IMR-90 (cell line): Measurements from ENCODE around the gene EYS. TPM values are rescaled to one million over a fixed set of nuclear protein-coding genes. Genes with fewer than 3 reads are reported as not detected.

ENCODE experiments used
- ATAC-seq: fragments of 200-7000 bp; cut with Tn5 transposase; 2 replicates; pipeline ENCODE4 v1.9.1; 2020; ENCODE audit warnings: low read depth, mild to moderate bottlenecking, moderate library complexity
- BruUV-seq: library from RNA; stranded (reverse); fragments of 400-500 nt; replicated peaks from 2 replicates; lab custom pipeline; 2021; lab: Mats Ljungman, UMichigan
- CTCF ChIA-PET: fragments of 300-600 bp; formaldehyde crosslinking; extraction: SDS; loops from one replicate; lab custom pipeline; 2021; ENCODE audit warnings: antibody characterized with exemption; lab: Yijun Ruan, JAX
- POLR2A ChIA-PET: fragments of 300-600 bp; sonication (Branson Sonifier 250); formaldehyde crosslinking; loops from one replicate; lab custom pipeline; 2022; ENCODE audit warnings: antibody characterized with exemption; ENCODE audit not compliant: unreplicated experiment; lab: Charles Lee
- DNase-seq: peaks from one replicate; pipeline ENCODE4 v3.0.0; 2013
- H2AFZ ChIP-seq: replicated peaks from 2 replicates; pipeline ENCODE3; 2013; ENCODE audit warnings: low read length, mild to moderate bottlenecking; ENCODE audit not compliant: poor library complexity
- H2AK5ac ChIP-seq: 2 replicates; pipeline ENCODE4 v1.6.1; 2013; ENCODE audit warnings: low read depth, low read length, inconsistent platforms
- H2AK9ac ChIP-seq: replicated peaks from 2 replicates; pipeline ENCODE3; 2013; ENCODE audit warnings: mild to moderate bottlenecking, low read depth, low read length, moderate library complexity; ENCODE audit not compliant: poor library complexity
- H2BK120ac ChIP-seq: 2 replicates; pipeline ENCODE4 v1.6.1; 2013; ENCODE audit warnings: low read depth, low read length, inconsistent platforms
- H2BK15ac ChIP-seq: 3 replicates; pipeline ENCODE4 v1.6.1; 2013; ENCODE audit warnings: low read depth, low read length, inconsistent platforms
- H2BK20ac ChIP-seq: 2 replicates; pipeline ENCODE4 v1.6.1; 2013; ENCODE audit warnings: low read depth, mild to moderate bottlenecking, inconsistent platforms, low read length, moderate library complexity
- H2BK5ac ChIP-seq: 2 replicates; pipeline ENCODE4 v1.6.1; 2013; ENCODE audit warnings: mild to moderate bottlenecking, low read depth, low read length, inconsistent platforms; ENCODE audit not compliant: poor library complexity, severe bottlenecking
- H3K14ac ChIP-seq: replicated peaks from 2 replicates; pipeline ENCODE4 v1.6.1; 2013; ENCODE audit warnings: low read depth, low read length, inconsistent platforms
- H3K18ac ChIP-seq: 2 replicates; pipeline ENCODE4 v1.6.1; 2013; ENCODE audit warnings: low read depth, low read length, control low read depth
- H3K23ac ChIP-seq: 2 replicates; pipeline ENCODE4 v1.6.1; 2013; ENCODE audit warnings: low read depth, low read length, inconsistent platforms
- H3K27ac ChIP-seq: 2 replicates; pipeline ENCODE4 v1.5.1; 2013; ENCODE audit warnings: mild to moderate bottlenecking, control low read depth, low read length; ENCODE audit not compliant: insufficient read depth
- H3K27me3 ChIP-seq: 2 replicates; pipeline ENCODE4 v1.6.1; 2013; ENCODE audit warnings: low read length; ENCODE audit not compliant: control insufficient read depth, insufficient read depth
- H3K36me3 ChIP-seq: 2 replicates; pipeline ENCODE4 v1.6.1; 2013; ENCODE audit warnings: low read length, mixed read lengths; ENCODE audit not compliant: control insufficient read depth, insufficient read depth
- H3K4ac ChIP-seq: 2 replicates; pipeline ENCODE4 v1.6.1; 2013; ENCODE audit warnings: low read depth, low read length, inconsistent platforms
- H3K4me1 ChIP-seq: 2 replicates; pipeline ENCODE4 v1.6.1; 2013; ENCODE audit warnings: low read length, mixed read lengths; ENCODE audit not compliant: control insufficient read depth, insufficient read depth
- H3K4me2 ChIP-seq: 2 replicates; pipeline ENCODE4 v1.6.1; 2013; ENCODE audit warnings: low read depth, mild to moderate bottlenecking, control low read depth, low read length, moderate library complexity
- H3K4me3 ChIP-seq: 2 replicates; pipeline ENCODE4 v1.5.1; 2013; ENCODE audit warnings: low read depth, mild to moderate bottlenecking, control low read depth, low read length, moderate library complexity; ENCODE audit not compliant: insufficient read depth
- H3K56ac ChIP-seq: 2 replicates; pipeline ENCODE4 v1.6.1; 2013; ENCODE audit warnings: low read length, inconsistent platforms; ENCODE audit not compliant: insufficient read depth; ENCODE audit errors: extremely low read depth
- H3K79me1 ChIP-seq, 2 experiments: 2 replicates each; pipeline ENCODE4 v1.6.1; 2013; ENCODE audit warnings: low read length in 2 of 2, inconsistent platforms in 1 of 2, low read depth in 1 of 2
- H3K9ac ChIP-seq: 2 replicates; pipeline ENCODE4 v1.6.1; 2013; ENCODE audit warnings: low read depth, low read length, control low read depth
- H3K9me1 ChIP-seq: 2 replicates; pipeline ENCODE4 v1.6.1; 2013; ENCODE audit warnings: low read length, inconsistent platforms; ENCODE audit not compliant: insufficient read depth
- H3K9me3 ChIP-seq: 2 replicates; pipeline ENCODE4 v1.6.1; 2013; ENCODE audit warnings: low read length; ENCODE audit not compliant: control insufficient read depth, insufficient read depth
- H4K20me1 ChIP-seq: 2 replicates; pipeline ENCODE4 v1.6.1; 2013; ENCODE audit warnings: low read length, inconsistent platforms; ENCODE audit not compliant: insufficient read depth
- H4K5ac ChIP-seq: 2 replicates; pipeline ENCODE4 v1.6.1; 2013; ENCODE audit warnings: mild to moderate bottlenecking, low read depth, low read length, control low read depth
- H4K8ac ChIP-seq, 2 experiments: 2 replicates each; pipeline ENCODE4 v1.6.1; 2013; ENCODE audit warnings: low read depth in 2 of 2, low read length in 2 of 2, control low read depth in 1 of 2, inconsistent platforms in 1 of 2
- H4K91ac ChIP-seq: 2 replicates; pipeline ENCODE4 v1.6.1; 2013; ENCODE audit warnings: low read depth, low read length, inconsistent platforms; ENCODE audit not compliant: insufficient read depth
- MXI1 ChIP-seq: IDR thresholded peaks from 2 replicates; pipeline ENCODE4 v1.6.1; 2012; ENCODE audit warnings: low read depth, mild to moderate bottlenecking, low read length, moderate library complexity, borderline replicate concordance
- WGBS, 2 experiments: methylation state at CpG; one replicate each; pipeline versions ENCODE4 v1.1.5 to v1.1.7; 2013; ENCODE audit warnings: missing lambda C conversion rate in 2 of 2; ENCODE audit not compliant: insufficient read length in 1 of 2; ENCODE audit errors: extremely low coverage in 2 of 2; 5-methylcytosine and 5-hydroxymethylcytosine counted together
- dilution Hi-C: fragments of 300-500 bp; cut with HindIII; formaldehyde crosslinking; loops from one replicate; pipeline ENCODE4 v1.14.3; 2018; ENCODE audit warnings: low sequenced_read_pairs; ENCODE audit not compliant: unreplicated experiment
- in situ Hi-C: fragments of 300-500 bp; cut with MboI; formaldehyde crosslinking; loops from 3 replicates; pipeline ENCODE4 v1.14.3; 2019; ENCODE audit warnings: low sequenced_read_pairs, inconsistent platforms, mixed read lengths
- intact Hi-C: fragments of 100-400 bp; cut with micrococcal nuclease; formaldehyde crosslinking; loops from 2 replicates; pipeline ENCODE4 v1.10.0; 2022
- polyA plus RNA-seq, 3 experiments: library from polyadenylated mRNA; depleted of rRNA; stranded (reverse); fragments of >200 nt; gene quantifications; 2 replicates each; pipeline ENCODE4 v1.2.3, GENCODE V29; 2012; ENCODE audit warnings: low replicate concordance in 1 of 3
- total RNA-seq: library from RNA; depleted of rRNA; stranded (reverse); fragments of >200 nt; gene quantifications from 2 replicates; pipeline ENCODE4 v1.2.3, GENCODE V29; 2012
- TF ChIP-seq, protein P1 (sequence below): fragments of 150-350 bp; IDR thresholded peaks from 2 replicates; pipeline ENCODE4 v1.6.1; 2017; ENCODE audit warnings: mild to moderate bottlenecking, antibody characterized with exemption, low read length, low read depth

EYS gene
- total and polyA plus RNA-seq, 2 of the 4 experiments (the other 2 are of a cell fraction): under 0.01 TPM; not detected in 1

DNA sequence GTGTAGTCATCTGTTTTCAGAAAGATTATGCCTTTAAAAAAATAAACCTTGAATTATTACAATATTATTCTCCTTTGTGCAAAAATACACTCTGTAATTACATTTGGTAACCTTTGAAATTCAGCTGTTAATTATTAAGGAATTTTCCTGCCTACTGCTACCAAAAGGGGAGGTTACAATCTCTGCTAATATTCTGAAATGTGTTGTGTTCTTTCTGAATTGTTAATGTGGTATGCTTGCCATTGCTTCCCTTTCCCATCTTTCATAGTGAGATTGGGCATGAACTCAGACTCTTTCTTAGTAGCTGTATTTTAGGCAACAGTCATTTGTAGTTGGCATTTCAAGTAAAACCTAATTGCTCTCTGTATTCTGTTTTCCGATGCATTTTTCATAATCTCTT lies 1998.4 kb downstream of the EYS start:
- Histone ChIP-seq H3K56ac (no peak overlapping the region), H3K14ac (no peak overlapping the region), H3K4me3 (no peak overlapping the region), H4K91ac (no peak overlapping the region), H3K4ac (no peak overlapping the region), H3K27me3 (no peaks in the 10 kb centered on the region), H4K20me1 (no peaks in the 10 kb centered on the region), H2BK5ac (no peak overlapping the region), H4K8ac (no peak overlapping the region), H2BK15ac (no peak overlapping the region), H3K79me1 (no peaks in the 10 kb centered on the region; a peak in 2 of 4 replicates), H2AK9ac (no peak overlapping the region), H3K27ac (no peak overlapping the region), H3K9ac (no peak overlapping the region), H3K18ac (no peak overlapping the region), H3K4me2 (no peak overlapping the region), H3K23ac (no peak overlapping the region), H2AK5ac (no peak overlapping the region), H4K5ac (no peak overlapping the region), H3K9me3 (no peaks in the 10 kb centered on the region), H3K9me1 (no peaks in the 10 kb centered on the region), H2BK20ac (no peak overlapping the region), H3K4me1 (no peaks in the 10 kb centered on the region), H2BK120ac (no peak overlapping the region), H3K36me3 (peaks cover 36% of the 10 kb centered on the region), H2AFZ (no peak overlapping the region)
- ChIA-PET CTCF (interaction anchor here (1.6 kb wide), 1 partner anchor 9 kb away, joined by 4 read pairs; no protein-coding TSS in a partner anchor), POLR2A (no interaction called here)
- dilution Hi-C loops: no loop called here
- DNase-seq (no peak), ATAC-seq (no peak)
- in situ Hi-C loops: no loop called here
- no TSS peak for BruUV-seq
- WGBS, 2 experiments: no CpG with 5 or more reads among the region's 1 CpG
- intact Hi-C loops: no loop called here
- TF ChIP-seq, protein P1, sequence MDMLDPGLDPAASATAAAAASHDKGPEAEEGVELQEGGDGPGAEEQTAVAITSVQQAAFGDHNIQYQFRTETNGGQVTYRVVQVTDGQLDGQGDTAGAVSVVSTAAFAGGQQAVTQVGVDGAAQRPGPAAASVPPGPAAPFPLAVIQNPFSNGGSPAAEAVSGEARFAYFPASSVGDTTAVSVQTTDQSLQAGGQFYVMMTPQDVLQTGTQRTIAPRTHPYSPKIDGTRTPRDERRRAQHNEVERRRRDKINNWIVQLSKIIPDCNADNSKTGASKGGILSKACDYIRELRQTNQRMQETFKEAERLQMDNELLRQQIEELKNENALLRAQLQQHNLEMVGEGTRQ: no peak
- no peak for TF ChIP-seq MXI1
